Astrocyte of the spinal cord (primary cell): Measurements from ENCODE around the gene MNDA.
"Not testable (repeated sequence)": the region's sequence is repeated elsewhere in the genome, so short reads cannot be mapped to it uniquely, and the experiment has no call there.

Experiments
- DNase-seq: peaks from one replicate; pipeline ENCODE4 v3.0.0; 2011; ENCODE audit warnings: low read depth, low spot score
- H3K4me3 ChIP-seq: 2 replicates; pipeline ENCODE4 v1.5.1; 2011; ENCODE audit warnings: low read depth, mild to moderate bottlenecking, low read length, moderate library complexity
- CTCF ChIP-seq: IDR thresholded peaks from 2 replicates; pipeline ENCODE4 v1.5.1; 2012; ENCODE audit warnings: low read depth, mild to moderate bottlenecking, low read length, inconsistent platforms
- in situ Hi-C: cut with HindIII; loops from 2 replicates; pipeline ENCODE4 v1.10.0; 2017; ENCODE audit warnings: low sequenced_read_pairs

MNDA gene

GRCh38 chr1:158830074-158830677, 975 bp upstream of the MNDA start:
- no peak overlapping the region for H3K4me3 ChIP-seq
- no peak for TF ChIP-seq CTCF
- DNase-seq, result no peak
- in situ Hi-C loops, result no loop called here

- DNase-seq, result no peak
- TF ChIP-seq CTCF, result no peak
- in situ Hi-C loops, result no loop called here
- no peak overlapping the region for H3K4me3 ChIP-seq
Measured at GRCh38 chr1:158833264-158833663, 2.1 kb downstream of the MNDA start.

- H3K4me3 ChIP-seq, result no peak overlapping the region
- no peak for TF ChIP-seq CTCF
- no peak for DNase-seq
- in situ Hi-C loops, result no loop called here
Measured at GRCh38 chr1:158836038-158836437, 4.9 kb downstream of the MNDA start.

- DNase-seq, result no peak
- in situ Hi-C loops, result no loop called here
- no peak overlapping the region for H3K4me3 ChIP-seq
- TF ChIP-seq CTCF, result no peak
Measured at GRCh38 chr1:158838660-158839059, 7.5 kb downstream of the MNDA start.

- TF ChIP-seq CTCF, result no peak
- no peak for DNase-seq
- H3K4me3 ChIP-seq, result no peak overlapping the region
- in situ Hi-C loops, result no loop called here
Measured at GRCh38 chr1:158839566-158839965, 8.4 kb downstream of the MNDA start.

GRCh38 chr1:158840236-158840635, 9.1 kb downstream of the MNDA start:
- H3K4me3 ChIP-seq, result no peak overlapping the region
- in situ Hi-C loops, result no loop called here
- no peak for DNase-seq
- no peak for TF ChIP-seq CTCF

- in situ Hi-C loops, result no loop called here
- TF ChIP-seq CTCF, result no peak
- no peak for DNase-seq
- H3K4me3 ChIP-seq, result no peak overlapping the region
Measured at GRCh38 chr1:158864595-158864994, 33.4 kb downstream of the MNDA start.

GRCh38 chr1:158870438-158870837, 39.3 kb downstream of the MNDA start:
- H3K4me3 ChIP-seq, in situ Hi-C loops, DNase-seq: not testable (repeated sequence)
